Activated T-helper 1 cell treated with anti-CD3 and anti-CD28 coated beads, Interleukin-2, amount 50 U/mL, for 16 hours (primary cell): Measurements from ENCODE around the gene GNGT2.
A peak's percentile ranks its signal among the peaks of the same experiment; 100 is the strongest.
"Not testable (repeated sequence)": the region's sequence is repeated elsewhere in the genome, so short reads cannot be mapped to it uniquely, and the experiment has no call there.

ENCODE experiments used
- DNase-seq, 2 donors: peaks; one replicate each; pipeline ENCODE4 v3.0.0-alpha.2; 2020; ENCODE audit warnings: low read depth in 1 of 2, low spot score in 1 of 2

GNGT2 gene

DNA sequence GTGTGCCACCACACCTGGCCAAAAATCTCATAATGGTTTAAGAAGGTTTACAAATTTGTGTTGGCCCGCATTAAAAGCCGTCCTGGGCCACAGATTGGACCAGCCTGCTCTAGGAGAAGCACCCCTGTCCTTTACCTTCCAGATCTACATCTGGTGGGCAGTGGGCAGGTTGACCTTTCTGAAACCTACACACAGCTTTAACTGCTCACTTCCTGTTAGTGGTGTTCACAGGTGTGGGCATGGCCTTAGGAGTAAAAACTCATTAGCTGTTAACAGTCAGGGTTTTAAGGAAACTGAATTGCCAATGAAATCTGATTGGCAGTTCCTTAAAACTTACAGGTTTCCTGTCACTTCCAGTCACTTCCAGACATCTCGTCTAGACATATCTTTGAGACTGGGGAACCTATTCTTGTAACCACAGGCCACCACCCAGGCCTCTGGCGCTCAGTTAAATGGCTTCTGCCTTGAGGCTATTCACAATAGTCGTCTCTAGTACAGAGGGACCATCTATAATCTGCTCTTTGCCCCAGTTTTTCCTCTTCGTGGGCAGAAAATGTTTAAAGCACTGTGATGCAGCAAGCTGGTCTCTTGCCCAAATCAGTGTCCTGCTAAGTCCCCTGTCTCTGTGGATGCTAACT, 29.3 kb downstream of the GNGT2 start:
- DNase-seq: no peak

GRCh38 chr17:49180303-49180702, 30.1 kb downstream of the GNGT2 start:
- peak; percentile 33 to 44 for DNase-seq

- not testable (repeated sequence) for DNase-seq
These were observed 34.4 kb downstream of the GNGT2 start for GRCh38 chr17:49175978-49176377.

DNA sequence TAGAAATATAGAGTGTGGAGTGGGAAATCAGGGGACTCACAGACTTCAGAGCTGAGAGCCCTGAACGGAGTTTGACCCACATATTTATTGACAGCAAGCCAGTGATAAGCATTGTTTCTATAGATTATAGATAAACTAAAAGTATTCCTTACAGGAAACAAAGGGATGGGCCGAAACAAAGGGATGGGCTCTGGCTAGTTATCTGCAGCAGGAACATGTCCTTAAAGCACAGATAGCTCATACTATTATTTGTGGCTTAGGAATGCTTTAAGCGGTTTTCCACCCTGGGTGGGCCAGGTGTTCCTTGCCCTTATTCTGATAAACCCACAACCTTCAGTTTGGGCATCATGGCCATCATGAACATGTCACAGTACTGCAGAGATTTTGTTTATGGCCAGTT, 39.7 kb downstream of the GNGT2 start:
- DNase-seq: not testable (repeated sequence)

GRCh38 chr17:49170216-49170615, 40.2 kb downstream of the GNGT2 start:
- no peak for DNase-seq

- no peak for DNase-seq
These were observed 41.7 kb downstream of the GNGT2 start for GRCh38 chr17:49168706-49169105.

DNA sequence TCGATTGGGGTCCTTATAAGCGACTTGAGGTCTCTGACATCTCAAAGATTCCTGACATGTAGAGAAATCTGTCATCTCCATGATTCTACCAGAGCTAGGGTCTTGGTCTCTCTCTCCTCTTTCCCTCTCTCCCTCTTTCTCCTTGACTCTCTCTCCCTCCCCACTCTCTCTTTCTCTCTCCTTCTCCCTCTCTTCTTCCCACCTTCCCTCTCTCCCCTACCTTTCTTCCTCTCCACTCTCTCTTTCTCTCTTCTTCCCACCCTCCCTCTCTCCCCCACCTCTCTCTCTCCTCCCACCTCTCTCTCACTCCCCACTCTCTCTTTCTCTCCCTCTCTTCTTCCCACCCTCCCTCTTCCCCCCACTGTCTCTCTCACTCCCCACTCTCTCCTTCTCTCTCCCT, 45.2 kb downstream of the GNGT2 start:
- DNase-seq: no peak

- DNase-seq: no peak
These were observed 47.5 kb downstream of the GNGT2 start for GRCh38 chr17:49162866-49163265.

- DNase-seq: no peak
These were observed 52.6 kb downstream of the GNGT2 start for GRCh38 chr17:49157784-49158183.

DNA sequence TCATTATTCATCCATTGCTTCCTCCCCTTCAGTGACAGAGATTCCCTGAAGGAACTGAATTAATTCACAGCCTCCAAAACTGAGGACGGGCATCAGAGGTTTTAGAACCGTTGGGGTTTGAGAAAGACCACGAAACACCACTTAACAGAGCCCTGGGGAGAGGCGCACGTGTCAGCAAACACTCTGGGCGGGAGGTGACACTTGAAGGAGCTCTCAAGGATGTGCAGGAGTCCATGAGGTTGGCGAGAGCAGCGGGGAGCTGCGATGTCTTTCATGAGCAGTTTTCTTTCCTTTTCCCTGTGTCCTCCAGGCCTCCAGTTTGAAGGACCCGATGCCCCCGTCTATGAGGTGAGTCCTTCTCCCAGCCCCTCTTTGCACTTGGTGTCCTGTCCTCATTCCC, 54.1 kb downstream of the GNGT2 start:
- DNase-seq: no peak
